Left kidney (tissue), 2 donors: ENCODE results near the gene ERC1. TPM values are rescaled to one million over a fixed set of nuclear protein-coding genes. Genes with fewer than 3 reads are reported as not detected.

Experiments
- DNase-seq: peaks from one replicate; pipeline ENCODE4 v3.0.0-alpha.2; 2013
- polyA plus RNA-seq: library from polyadenylated mRNA; unstranded; fragments of 120-200 nt; gene quantifications from one replicate; pipeline ENCODE4 v1.2.1, GENCODE V29; 2013; ENCODE audit not compliant: insufficient read length

ERC1 gene
- polyA plus RNA-seq, 1 donor: 44.3 TPM

GRCh38 chr12:1401891-1402290 is 410.9 kb downstream of the ERC1 start:
- DNase-seq: no peak

- DNase-seq: no peak
Observed at GRCh38 chr12:1403417-1403816, 412.4 kb downstream of the ERC1 start.

- DNase-seq: no peak
Observed at GRCh38 chr12:1405619-1406018, 414.6 kb downstream of the ERC1 start.

GRCh38 chr12:1410794-1411193 is 419.8 kb downstream of the ERC1 start:
- DNase-seq: no peak

GRCh38 chr12:1413930-1414329 is 422.9 kb downstream of the ERC1 start:
- DNase-seq: no peak

GRCh38 chr12:1418144-1418543 is 427.1 kb downstream of the ERC1 start:
- no peak for DNase-seq

GRCh38 chr12:1419849-1420371 is 428.9 kb downstream of the ERC1 start:
- no peak for DNase-seq

GRCh38 chr12:1421091-1421846 is 430.2 kb downstream of the ERC1 start:
- DNase-seq: no peak

GRCh38 chr12:1422604-1423315 is 431.7 kb downstream of the ERC1 start:
- no peak for DNase-seq

- no peak for DNase-seq
Observed at GRCh38 chr12:1424674-1425395, 433.8 kb downstream of the ERC1 start.

- DNase-seq: no peak
Observed at GRCh38 chr12:1425396-1425729, 434.3 kb downstream of the ERC1 start.

GRCh38 chr12:1428671-1429070 is 437.6 kb downstream of the ERC1 start:
- no peak for DNase-seq

GRCh38 chr12:1429980-1430379 is 439.0 kb downstream of the ERC1 start:
- no peak for DNase-seq

GRCh38 chr12:1434296-1434955 is 443.4 kb downstream of the ERC1 start:
- DNase-seq: no peak

- DNase-seq: no peak
Observed at GRCh38 chr12:1435044-1435443, 444.0 kb downstream of the ERC1 start.

- DNase-seq: no peak
Observed at GRCh38 chr12:1435456-1435855, 444.4 kb downstream of the ERC1 start.

- DNase-seq: no peak
Observed at GRCh38 chr12:1436015-1436414, 445.0 kb downstream of the ERC1 start.

- no peak for DNase-seq
Observed at GRCh38 chr12:1436981-1437380, 446.0 kb downstream of the ERC1 start.

- DNase-seq: no peak
Observed at GRCh38 chr12:1439201-1439600, 448.2 kb downstream of the ERC1 start.

- DNase-seq: no peak
Observed at GRCh38 chr12:1439687-1440086, 448.7 kb downstream of the ERC1 start.

- DNase-seq: no peak
Observed at GRCh38 chr12:1443421-1444141, 452.6 kb downstream of the ERC1 start.

- no peak for DNase-seq
Observed at GRCh38 chr12:1444142-1444516, 453.1 kb downstream of the ERC1 start.
